Stimulated activated CD8-positive, alpha-beta memory T cell treated with anti-CD3 and anti-CD28 coated beads, Interleukin-15, amount 100 ng/mL, for 1 hour (primary cell): ENCODE data around the gene ARPC1A.

ENCODE experiments used
- DNase-seq: peaks from one replicate; pipeline ENCODE4 v3.0.0-alpha.2; 2020; ENCODE audit warnings: low read depth

ARPC1A gene

DNA sequence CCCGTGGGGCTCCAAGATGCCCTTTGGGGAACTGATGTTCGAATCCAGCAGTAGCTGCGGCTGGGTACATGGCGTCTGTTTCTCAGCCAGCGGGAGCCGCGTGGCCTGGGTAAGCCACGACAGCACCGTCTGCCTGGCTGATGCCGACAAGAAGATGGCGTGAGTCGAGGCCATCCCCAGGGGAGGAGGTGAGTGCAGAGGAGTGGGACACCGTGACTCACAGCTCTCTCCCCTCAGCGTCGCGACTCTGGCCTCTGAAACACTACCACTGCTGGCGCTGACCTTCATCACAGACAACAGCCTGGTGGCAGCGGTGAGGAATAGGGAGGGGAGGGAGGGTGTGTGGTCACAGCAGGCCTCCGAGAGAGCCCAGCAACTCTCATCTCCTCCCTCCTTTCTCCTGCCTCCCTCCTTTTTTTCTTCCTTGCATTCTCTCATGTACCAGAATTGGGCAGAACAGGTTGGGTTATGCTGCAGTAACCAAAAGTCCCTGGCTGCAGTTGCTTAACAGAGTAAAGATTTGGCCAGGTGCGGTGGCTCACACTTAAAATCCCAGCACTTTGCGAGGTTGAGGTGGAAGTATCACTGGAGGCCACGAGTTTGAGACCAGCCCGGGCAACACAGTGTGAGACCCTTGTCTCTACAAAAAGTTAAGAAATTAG lies 65.4 kb downstream of the ARPC1A start:
- no peak for DNase-seq

DNA sequence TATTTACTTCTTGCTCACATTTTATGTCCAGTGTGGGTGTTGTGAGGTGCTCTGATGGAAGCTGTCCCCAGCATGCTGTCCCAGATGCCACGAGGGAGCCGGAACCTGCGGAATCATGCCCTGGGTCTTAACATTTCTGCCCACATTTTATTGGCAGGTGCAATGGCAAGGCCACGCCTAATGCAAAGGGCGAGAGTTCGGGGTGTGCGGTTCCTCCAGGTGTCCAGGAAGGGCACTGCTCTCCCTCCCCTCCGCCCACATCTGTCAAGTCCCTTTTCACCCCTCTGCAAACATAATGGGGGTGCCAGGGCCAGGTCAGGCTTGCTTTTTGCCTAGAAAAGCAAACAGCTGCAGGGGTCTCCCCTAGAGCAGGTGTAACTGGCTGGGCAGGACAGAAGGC lies 66.3 kb downstream of the ARPC1A start:
- DNase-seq: no peak

DNA sequence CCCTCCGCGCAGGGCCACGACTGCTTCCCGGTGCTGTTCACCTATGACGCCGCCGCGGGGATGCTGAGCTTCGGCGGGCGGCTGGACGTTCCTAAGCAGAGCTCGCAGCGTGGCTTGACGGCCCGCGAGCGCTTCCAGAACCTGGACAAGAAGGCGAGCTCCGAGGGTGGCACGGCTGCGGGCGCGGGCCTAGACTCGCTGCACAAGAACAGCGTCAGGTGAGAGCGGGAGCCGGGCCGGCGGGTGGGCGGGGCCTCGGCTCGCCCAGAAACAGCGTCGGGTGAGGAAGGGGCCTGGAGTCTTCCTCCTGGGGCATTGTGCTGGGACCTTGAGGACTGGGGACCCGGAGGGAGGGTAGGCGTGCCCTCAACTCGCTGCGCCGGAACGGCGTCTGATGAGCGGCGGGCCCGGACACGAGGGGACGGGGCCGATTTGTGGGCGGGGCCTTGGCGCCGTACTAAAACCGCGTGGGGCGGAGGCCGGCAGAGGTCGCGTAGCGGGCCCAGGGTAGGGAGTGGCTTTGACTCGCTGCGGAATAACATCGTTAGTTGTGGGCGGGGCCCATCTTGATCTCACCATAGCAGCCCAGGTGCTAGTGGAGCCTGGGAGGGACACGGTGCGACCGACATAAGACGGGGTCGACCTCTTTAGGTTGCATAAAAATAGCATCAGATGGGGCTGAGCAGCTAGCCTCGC lies 67.1 kb downstream of the ARPC1A start:
- peak; percentile 65 for DNase-seq

DNA sequence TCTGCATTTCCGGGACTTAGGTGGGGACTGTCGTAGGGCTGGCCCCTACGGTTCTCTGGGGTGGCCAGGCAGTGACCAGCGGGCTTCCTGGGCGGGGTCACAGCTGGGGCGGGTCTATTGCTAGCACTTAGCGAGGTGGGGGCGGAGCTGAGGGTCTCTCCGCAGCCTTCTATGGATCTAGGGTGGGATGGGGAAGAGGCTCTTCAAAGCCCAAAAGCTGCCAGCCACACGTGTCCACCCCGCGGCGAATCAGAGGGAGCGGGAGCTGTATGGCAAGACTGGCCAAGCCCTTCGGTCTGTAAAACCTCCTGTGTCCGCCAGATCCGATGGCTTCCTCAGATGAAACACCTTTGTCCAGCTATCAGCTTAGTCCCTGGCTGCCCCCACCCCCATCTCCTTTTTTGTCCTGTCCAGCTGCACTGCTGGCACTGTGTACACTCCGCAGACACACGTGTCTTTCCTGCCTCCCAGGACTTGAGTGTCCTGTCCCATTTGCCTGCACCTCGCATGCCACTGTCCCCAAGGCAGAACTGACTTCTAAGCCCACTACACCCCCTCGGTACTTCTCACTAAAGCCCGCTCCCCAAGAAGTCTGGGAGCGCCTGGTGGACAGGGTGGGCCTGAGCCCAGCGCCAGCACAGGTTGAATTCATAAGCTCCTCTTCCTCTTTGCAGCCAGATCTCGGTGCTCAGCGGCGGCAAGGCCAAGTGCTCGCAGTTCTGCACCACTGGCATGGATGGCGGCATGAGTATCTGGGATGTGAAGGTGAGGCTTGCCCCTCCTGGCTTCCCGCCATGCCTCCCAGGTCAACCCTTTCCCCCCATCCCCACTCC lies 67.9 kb downstream of the ARPC1A start:
- no peak for DNase-seq

DNA sequence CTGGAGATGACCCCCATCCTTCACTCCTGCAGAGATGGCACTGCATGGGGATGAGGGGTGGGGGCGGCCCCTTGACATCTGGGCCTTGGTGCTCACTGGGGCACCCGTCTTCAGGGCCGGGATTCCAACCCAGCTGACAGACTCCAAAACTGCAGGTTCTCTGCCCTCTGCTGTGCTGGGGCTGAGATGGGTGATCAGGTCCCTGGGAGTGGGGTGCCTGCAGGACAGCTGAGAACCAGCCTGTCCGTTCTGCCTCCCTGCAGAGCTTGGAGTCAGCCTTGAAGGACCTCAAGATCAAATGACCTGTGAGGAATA lies 68.4 kb downstream of the ARPC1A start:
- DNase-seq: no peak

DNA sequence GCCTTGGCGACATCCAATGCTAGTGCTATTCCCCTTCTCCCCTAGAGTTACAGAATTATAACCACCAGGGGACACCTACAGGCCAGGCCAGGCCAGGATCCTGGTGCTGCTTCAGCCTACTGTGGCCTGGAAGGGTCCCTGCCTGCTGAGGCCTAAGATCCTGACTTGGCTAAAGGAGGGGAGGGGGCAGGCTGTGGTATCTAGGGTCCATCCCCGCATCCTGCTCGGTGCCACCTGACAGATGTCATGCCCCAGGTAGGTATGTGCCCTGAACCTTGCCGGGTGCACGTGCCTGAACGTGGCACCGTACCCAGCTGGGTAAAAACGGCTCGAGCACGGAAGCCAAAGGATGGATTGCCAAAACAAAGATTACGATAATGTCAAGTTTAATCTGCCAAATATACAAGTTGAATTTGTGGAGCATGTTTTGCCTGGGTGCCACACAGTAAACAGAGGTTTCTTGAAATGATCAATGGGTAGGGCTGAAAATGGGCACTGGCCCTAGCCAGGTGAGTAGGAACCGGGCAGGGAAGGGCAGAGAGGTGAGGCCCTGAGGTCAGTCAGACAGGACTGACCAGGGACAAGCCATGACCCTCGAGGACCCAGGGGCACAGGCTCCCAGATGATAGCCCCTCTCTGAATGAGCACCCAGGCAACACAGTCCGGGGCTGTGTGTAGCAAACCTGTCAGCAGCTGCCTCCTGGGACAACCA lies 70.1 kb downstream of the ARPC1A start:
- DNase-seq: no peak

DNA sequence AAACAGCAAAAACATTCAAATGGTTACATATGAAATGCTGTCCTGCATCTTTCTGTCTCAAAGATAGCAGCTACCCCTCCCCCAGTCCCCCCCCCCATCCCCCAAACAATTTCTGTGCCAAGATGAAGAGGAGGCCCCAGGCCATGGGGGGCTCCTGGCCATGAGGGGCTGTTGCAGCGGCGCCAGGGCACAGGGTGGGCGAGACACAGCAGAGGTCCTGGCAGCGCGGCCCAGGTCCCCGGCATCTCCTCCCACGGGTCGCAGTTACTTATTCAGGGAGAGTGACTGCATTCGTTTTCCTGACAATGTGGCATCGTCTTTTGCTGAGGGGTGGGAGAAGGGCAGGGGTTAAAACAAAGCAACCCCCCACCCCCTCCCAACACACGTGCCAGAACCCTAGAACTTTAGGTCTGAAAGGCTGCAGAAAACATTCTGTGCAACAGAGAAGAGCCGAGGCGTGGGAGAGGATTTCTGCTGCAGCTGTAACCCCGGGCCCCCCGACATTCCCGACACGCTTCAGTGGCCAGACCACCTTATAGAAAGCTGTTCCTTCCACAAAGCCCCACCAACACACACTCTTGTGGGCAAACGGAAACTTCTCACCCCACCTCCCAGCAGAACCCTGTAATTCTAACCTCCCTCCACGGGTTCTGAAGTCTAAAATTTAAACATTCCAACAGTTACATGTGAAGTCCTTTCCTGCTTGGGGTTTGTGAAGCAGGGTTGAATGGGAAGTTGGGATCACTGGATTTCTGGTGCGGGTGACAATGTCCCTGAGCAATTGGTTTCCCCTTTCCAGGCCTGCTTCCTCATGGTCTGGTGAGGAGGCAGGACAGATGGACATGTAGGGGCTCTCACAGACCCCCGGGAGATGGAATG lies 71.0 kb downstream of the ARPC1A start:
- no peak for DNase-seq

DNA sequence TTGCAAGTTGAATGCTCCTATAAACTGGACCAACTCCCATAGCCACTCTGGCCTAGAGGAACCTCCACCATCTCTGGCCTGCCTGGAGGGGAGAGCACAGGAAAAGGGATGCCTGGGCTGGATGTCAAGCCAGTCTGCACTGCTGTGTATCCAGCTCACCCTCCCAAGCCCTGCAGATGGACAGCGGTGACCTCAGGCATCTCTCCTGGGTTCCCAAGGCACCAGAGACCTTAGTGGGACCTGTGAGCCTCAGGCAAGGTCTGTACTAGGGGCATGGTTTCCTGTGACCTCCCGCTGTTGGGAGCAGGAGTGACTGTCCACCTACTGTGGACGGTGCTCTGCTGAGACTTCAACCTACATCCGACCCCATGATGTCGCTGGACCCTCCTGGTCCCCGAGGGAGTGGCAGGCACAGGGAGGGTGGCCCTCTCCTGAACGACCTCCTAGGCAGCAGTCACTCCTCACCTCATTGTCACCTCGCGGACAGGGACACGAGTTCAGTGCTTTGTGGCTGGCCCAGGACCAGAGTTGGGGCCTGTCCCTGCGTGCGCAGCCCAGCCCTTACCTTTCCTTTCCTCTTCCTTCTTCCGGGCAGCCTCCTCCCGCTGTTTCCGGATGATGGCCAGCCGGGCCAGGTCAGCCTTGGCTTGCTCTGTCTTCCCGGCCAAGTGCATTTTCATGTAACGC lies 71.7 kb downstream of the ARPC1A start:
- DNase-seq: no peak

DNA sequence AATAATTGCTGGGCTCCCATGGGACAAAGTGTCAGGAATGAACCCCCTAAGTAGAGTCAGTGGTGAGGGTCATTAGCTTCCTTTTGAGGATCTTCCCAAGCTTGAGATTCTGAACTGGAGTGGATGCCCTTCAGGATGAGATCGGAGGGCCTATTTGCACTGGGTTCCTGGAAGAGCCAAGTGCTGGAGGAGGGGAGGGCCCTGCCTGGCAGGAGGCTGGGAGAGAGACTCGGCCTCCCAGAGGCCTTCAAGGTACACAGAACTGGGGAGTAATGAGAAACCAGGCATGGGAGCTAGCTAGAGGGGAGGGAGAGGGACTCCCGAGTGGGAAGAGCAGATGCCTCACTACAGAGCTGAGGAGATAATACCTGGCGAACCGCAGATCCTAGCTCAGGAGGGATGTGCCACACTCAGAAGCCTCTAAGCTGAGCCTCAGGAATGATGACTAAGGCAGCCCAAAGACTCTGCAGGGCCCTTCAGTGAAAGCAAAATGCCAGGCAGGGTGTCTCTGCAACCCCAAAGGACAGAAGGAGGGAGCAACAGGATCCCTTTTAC lies 73.3 kb downstream of the ARPC1A start:
- no peak for DNase-seq

DNA sequence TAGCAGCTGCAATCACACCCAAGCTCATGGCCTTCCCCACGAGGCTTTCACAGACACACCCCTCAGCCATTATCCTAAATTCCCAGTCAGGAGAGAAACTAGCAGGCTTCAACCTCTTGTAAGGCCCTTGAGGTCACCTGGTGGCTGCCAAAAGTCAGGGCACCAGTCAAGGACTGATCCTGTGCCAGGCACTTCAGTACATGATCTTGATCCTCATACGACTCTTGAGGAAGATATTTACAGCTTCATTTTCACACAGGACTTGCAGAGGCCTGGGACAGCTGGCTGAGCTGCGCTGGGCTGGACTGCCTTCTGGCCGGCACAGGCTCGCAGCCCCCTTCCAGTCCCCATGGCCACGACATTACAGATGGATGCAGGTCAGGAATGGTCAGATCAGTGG lies 73.9 kb downstream of the ARPC1A start:
- no peak for DNase-seq

DNA sequence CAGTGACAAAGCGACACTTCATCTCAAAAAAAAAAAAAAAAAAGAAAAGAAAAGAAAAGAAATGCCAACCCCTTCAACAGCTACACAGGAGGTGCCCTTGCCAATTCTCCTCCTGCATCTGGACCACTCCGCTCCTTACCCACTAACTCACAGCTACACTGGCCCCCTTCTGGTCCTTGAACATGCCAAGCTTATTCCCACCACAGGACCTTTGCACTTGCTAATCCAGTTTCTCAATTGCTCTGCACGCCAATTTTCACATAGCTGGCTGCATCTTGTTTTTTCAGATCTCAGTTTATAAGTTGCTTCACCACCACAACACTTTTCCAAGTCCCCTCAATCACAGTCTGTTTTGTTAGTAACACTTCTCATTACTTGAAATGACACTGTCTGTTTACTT lies 77.2 kb downstream of the ARPC1A start:
- no peak for DNase-seq

DNA sequence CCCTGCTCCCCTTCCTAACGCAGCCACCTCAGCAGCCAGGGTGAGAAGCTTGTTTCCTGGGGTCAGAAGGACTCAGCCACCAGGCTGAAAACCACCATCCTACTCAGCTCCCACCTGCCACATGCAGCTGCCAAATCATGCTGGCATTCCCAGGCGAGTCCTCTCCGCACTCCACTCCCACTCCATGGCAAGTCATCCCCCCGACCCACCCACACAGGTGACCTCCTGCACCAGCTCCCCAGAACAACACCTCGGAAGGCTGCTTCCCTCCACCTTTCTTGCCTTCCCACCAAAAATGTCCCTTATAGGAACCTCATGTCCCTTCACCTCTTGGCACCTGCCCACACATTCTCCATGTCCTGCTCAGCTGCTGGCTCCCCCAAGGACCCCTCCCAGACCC lies 78.1 kb downstream of the ARPC1A start:
- no peak for DNase-seq

DNA sequence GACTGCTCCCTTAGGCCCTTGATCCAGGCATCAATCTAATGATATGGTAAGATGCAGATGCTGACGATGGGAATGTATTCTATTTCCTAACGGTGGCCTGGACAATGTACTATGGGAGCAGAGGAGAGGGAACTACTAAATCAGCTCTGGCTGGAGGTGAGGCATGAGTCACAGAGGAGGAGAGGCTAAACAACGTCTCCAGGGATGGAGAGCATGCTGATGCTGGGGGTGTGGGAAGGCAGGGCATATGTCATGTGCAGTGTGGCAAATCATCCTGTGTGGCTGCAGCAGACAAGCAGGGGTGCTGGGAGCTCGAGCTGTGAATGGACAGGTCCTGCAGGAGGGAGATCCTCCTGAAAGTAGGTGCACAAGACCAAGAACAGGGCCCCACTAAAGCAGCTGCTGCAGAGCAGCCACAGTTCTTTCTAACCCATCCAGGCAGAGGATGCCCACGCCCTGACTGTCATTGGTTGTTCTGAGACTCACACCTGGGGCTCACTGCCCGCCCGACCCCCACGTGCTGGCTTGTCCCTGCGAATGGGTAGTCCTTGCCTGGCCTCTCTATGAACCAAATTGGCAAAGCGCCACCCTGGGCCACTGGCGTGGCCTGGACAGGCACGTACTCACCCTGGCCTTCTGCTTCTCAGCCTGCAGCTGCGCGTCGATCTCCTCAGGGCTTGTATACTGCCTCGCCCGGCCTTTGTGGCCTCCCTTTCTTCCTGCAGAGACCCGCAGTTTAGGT lies 78.7 kb downstream of the ARPC1A start:
- no peak for DNase-seq

DNA sequence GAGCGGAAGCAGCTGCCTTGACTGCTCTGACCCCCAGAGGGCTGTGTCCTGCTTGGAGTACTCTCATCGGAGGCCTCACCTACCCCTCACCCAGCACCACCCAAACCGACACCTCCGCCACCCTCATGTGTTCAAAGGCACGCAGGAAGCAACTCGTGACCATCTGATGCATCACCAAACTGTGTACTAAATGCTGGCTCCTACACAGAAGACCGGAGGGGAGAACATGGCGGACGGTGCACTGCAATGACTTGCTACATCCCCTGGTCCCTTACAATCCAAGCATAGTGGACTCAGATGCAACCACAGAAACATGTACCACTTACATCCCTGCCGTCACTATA lies 79.3 kb downstream of the ARPC1A start:
- DNase-seq: no peak

DNA sequence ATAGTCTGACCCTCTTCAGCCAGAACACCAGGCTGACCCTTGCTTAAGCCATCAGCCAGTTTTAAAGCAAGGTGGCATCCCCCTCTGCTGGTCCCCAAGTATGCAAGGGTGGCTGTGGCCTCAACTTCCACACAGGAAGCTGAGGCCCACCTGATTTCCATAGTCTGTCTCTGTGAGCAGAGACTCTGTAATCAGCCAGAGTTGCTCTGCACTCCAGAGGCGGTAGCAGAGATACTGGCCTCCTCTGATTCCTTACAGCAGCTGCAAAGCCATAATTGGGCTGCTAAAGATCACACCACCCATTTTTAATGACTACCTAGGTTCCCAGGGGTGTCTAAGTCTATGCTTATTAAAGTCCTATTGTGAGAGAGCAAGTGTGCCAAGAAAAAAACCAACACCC lies 80.9 kb downstream of the ARPC1A start:
- no peak for DNase-seq

DNA sequence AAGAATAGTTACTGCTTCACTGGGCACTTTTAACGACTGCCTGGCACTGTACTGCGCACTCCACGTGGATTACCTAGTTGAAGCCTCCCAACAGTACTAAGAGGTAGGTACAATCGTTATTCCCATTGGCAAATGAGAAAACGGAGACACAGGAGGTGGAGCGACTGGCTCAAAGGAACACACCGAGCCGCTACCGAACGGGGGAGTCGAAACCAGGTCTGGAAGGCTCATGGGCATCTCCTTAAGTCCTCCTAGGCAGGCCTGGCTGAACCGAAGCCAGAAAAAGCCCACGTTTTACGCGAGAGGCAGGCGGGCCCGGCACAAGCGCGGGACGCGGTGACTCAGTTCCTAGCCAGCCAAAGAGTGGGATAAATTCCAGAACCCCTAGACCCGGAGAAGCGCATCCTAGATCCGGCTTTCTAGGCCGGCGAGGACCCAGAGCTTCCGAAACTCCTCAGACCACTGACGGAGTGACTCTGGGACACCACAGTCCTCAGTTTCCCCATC lies 82.2 kb downstream of the ARPC1A start:
- no peak for DNase-seq

DNA sequence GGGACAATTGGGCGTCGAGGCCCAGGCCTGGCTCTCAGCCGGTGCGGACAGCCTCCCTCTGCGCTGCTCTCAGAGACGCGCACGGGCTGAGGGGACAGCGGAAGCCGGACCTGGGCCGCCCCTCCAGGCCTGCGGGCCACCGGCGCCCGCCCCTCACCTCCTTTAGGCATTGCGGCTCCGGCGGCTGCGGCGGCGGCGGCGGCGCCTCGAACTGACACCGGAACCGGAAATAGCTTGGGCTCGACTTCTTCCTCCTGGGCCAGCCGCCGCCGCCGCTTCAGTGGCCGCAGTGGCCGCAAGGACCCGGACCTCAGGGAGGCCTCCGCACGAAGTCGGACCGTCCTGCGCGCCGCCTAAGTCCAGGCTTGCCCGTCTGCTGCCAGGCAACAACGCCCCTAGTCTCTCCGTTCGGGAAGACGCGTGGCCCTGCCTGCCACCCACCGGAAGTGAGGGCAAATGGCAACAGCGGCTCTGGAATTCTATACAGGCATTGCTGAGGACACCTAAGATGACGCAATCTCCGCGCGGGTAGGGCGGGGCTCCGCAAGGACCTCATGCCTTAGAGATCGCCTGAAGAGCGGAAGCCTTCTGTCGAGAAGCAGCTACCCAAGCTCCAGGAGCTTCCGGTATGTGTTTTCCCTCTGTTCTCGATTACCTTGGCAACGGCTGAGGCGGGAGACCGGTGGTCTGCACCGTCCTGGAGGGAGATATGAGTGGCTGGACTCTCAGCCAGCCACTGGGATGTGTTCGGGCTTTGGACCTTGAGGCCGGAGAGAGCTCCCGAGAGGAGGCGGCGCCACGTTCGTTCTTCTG lies 82.9 kb downstream of the ARPC1A start, which contains the start of the genes BUD31 and PDAP1:
Gene BUD31 (plus strand): TSS at position 591 of the 813 bp plus-strand sequence. CDS start 2,124 bp downstream, outside the sequence.
Gene PDAP1 (minus strand): TSS at position 219 of the 813 bp plus-strand sequence. CDS start 49 bp downstream, at position 170.
- peak; percentile 94 for DNase-seq

DNA sequence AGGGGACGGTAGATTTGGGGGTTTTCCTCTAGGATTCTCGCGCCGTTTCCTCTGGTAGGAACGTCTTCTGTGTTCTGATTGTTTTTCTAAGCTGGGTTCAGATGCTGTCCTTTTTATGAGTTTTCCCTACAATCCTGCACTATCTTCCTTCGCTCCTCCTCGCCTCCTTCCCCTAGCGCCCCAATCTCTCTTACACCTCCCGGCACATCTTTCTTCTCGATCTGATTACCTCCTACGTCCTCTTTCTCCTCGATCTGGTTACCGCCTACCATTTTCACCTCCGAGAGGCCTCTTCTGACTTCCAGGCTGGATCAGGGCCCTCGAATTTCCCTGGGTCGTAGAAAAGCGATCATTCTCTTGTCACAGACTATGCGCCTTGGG lies 83.5 kb downstream of the ARPC1A start:
- no peak for DNase-seq

DNA sequence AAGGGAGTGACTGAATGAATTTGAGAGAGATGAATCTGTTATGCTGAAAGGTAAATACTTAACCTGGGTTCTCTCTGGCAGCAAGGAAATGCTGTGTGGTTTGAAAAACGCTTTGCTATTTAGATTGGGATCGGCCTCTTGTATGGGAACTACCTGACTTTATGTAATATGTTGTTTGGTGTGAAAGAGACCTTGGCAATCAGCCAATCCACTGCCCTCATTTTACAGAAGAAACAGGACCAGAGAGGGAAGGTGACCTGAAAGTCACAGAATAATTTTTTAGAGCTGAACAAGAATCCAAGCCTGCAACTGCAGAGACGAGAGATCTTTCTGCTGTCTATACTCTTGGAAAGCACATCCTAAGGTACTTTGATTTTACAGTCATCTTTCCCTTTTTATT lies 84.1 kb downstream of the ARPC1A start:
- no peak for DNase-seq
